ENCODE data around the gene SNRNP25. TPM values are rescaled to one million over a fixed set of nuclear protein-coding genes. Genes with fewer than 3 reads are reported as not detected.

SNRNP25 gene
- total and polyA plus RNA-seq, 9 donors: 23.8 to 31.9 (median 29.4) TPM

DNA sequence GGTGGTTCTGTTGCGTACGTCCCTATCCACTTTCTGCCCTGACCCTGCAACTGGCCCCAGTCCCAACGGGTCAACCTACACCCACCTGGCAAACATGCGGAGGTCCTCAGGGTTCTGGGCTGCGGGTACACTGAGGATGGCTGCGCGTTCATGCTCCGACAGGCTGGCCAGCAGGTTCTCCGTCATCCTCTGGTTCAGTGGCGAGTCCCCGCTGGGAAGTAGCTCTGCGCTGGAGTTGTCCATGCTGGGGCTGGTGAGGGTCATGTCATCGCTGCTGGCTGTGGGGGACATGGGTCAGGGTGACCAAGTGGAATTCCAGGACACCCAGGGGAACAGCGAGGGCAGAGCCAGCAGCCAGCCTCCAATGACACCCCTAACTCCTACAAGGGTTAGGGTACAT lies 35.0 kb downstream of the SNRNP25 start:
- no peak for DNase-seq
- Histone ChIP-seq H3K27ac (ENCODE audit: low read length) (no peak overlapping the region), H3K27me3 (ENCODE audit: control insufficient read depth, insufficient read depth, low read length) (no peaks in the 10 kb centered on the region), H3K36me3 (ENCODE audit: control insufficient read depth, insufficient read depth, low read length) (peaks cover 78% of the 10 kb centered on the region), H3K4me3 (ENCODE audit: low read length) (no peak overlapping the region), H3K9me3 (replicated peaks; ENCODE audit: control insufficient read depth, low read depth, low read length) (no peaks in the 10 kb centered on the region), H3K4me1 (ENCODE audit: control insufficient read depth, insufficient read depth, low read length) (peaks cover 26% of the 10 kb centered on the region)
- WGBS (ENCODE audit: insufficient coverage): 96% methylated on average over 14 of the region's 14 CpGs

DNA sequence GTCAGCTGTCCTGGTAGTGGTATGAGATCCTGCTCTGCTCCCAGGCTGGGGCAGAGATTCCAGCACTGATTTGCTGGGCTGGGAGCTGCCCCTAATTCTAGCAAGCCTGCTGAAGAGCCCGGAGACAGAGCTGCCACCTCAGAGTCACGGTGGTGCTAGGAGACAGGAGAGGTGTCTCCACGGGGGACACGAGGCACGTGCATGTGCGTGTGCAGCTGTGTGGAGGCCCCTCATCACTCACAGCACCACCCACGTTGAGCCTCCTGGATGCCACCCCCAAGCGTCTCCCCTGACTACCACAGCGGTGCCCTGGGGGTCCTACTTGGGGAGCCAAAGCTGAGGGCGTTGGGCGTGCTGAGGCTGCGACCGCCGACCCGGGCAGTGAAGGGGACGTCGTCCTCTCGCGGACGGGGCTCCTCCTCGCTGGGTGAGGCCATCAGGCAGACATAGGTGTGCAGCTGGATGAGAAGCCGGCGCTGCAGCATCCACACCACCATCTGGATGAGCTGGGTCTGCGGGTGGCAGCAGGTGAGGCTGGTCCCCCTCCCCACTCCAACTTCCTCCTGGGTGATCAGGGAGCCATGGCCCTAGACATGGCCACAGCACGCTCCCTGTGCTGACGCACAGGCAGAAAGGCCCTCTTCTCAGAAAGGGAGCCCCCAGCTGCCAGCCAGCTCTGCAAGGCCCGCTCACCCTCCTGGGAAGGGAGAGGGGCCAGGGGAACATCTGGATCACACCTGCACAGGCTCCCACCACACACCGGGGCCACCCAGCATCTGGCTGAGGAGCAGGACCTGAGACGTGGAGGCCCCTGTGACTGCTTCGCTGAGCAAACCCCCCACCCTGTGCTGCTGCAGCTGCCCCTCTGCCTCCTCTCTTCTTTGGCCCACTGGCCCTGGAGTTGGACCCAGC lies 36.0 kb downstream of the SNRNP25 start:
- no peaks in the 10 kb centered on the region for H3K9me3 ChIP-seq (replicated peaks; ENCODE audit: control insufficient read depth, low read depth, low read length)
- H3K27ac ChIP-seq (ENCODE audit: low read length): no peak overlapping the region
- peaks cover 16% of the 10 kb centered on the region for H3K4me1 ChIP-seq (ENCODE audit: control insufficient read depth, insufficient read depth, low read length)
- H3K36me3 ChIP-seq (ENCODE audit: control insufficient read depth, insufficient read depth, low read length): peaks cover 79% of the 10 kb centered on the region
- no peak overlapping the region for H3K4me3 ChIP-seq (ENCODE audit: low read length)
- H3K27me3 ChIP-seq (ENCODE audit: control insufficient read depth, insufficient read depth, low read length): no peaks in the 10 kb centered on the region
- no peak for DNase-seq
- 86% methylated on average over 18 of the region's 30 CpGs for WGBS (ENCODE audit: insufficient coverage)

DNA sequence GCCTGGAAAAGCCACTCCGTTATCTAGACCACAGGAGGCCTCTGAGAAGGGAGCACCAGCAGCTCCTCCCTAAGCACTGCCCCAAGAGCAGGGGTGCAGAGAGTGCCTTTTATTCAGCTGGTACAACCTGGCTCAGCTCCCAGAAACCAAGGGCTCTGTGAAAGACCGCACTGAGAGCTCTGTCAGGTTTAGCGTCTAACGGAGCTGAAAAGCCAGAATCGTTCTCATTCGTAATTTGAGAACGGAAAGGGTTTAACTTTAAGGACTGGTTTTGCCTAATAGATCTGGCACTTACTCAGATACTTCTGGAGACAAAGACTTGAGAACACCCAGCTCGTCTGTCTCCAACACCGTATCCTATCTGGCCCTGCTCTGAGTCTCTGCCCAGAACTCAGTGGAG lies 37.9 kb downstream of the SNRNP25 start:
- Histone ChIP-seq H3K9me3 (replicated peaks; ENCODE audit: control insufficient read depth, low read depth, low read length) (no peaks in the 10 kb centered on the region), H3K27ac (ENCODE audit: low read length) (no peak overlapping the region), H3K27me3 (ENCODE audit: control insufficient read depth, insufficient read depth, low read length) (no peaks in the 10 kb centered on the region), H3K36me3 (ENCODE audit: control insufficient read depth, insufficient read depth, low read length) (peaks cover 71% of the 10 kb centered on the region), H3K4me1 (ENCODE audit: control insufficient read depth, insufficient read depth, low read length) (peaks cover 4% of the 10 kb centered on the region), H3K4me3 (ENCODE audit: low read length) (no peak overlapping the region)
- DNase-seq: peak; percentile 50
- WGBS (ENCODE audit: insufficient coverage): 42% methylated on average over 4 of the region's 9 CpGs

DNA sequence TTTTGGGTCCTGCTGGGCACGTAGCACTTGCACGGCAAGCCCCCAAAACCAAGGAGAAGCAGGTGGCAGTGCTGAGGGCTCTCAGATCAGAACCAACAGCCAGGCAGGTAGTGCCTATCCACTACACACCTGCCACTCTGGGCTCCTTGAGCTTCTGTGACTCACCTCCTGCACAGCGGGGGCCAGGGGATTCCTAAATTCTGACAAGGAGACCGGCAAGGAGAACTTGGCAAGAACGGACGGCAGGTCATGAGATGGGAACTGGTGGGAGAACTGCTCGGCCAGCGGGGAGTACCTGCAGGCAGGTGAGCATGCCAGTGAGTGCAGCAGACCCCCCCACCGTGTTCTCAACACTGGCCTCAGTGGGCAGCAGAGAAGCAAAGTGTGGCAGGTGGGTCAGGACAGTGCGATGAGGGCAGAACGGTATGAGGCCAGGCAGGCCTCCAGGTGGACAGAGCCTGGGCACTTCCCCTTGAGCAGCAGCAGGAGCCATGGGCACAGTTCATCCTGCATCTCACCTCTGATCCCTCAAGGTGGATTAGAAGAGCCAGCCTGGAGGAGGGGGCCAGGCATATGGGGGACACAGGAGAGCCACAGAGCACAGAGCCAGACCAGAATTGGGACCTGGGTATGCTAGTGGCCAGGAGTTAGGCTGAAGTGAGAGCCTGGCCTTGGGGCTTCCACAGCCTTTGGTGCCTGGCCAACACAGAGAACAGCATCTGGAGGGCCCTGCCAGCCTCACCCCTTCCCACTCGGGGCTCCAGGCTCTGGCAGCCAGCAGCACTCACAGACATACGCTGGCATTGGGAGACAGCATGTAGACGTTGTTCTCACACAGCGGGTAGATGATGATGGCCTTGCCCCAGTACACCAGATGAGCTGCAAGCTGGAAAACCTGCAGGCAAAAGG lies 39.1 kb downstream of the SNRNP25 start:
- H3K27me3 ChIP-seq (ENCODE audit: control insufficient read depth, insufficient read depth, low read length): no peaks in the 10 kb centered on the region
- H3K4me3 ChIP-seq (ENCODE audit: low read length): no peak overlapping the region
- whole genome bisulfite sequencing (ENCODE audit: insufficient coverage): 82% methylated on average over 14 of the region's 15 CpGs
- no peaks in the 10 kb centered on the region for H3K9me3 ChIP-seq (replicated peaks; ENCODE audit: control insufficient read depth, low read depth, low read length)
- no peak overlapping the region for H3K27ac ChIP-seq (ENCODE audit: low read length)
- H3K4me1 ChIP-seq (ENCODE audit: control insufficient read depth, insufficient read depth, low read length): peaks cover 15% of the 10 kb centered on the region
- no peak for DNase-seq
- H3K36me3 ChIP-seq (ENCODE audit: control insufficient read depth, insufficient read depth, low read length): peaks cover 66% of the 10 kb centered on the region

DNA sequence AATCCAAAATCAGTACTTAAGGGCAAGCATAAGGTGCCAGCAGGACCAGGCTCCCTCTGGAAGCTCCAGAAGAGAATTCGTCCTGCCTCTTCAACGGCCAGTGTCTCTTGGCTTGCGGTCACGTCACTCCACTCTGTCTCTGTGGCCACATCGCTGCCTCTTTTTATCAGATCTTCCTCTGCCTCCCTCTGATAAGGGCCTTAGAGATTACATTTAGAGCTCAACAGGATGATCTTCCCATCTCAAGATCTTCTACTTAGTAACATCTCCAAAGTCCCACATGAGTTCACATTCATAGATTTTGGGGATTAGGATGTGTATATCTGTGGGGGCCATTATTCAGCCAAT lies 41.3 kb downstream of the SNRNP25 start:
- DNase-seq: no peak
- H3K4me3 ChIP-seq (ENCODE audit: low read length): no peak overlapping the region
- peaks cover 61% of the 10 kb centered on the region for H3K36me3 ChIP-seq (ENCODE audit: control insufficient read depth, insufficient read depth, low read length)
- H3K4me1 ChIP-seq (ENCODE audit: control insufficient read depth, insufficient read depth, low read length): peaks cover 15% of the 10 kb centered on the region
- H3K27ac ChIP-seq (ENCODE audit: low read length): no peak overlapping the region
- no peaks in the 10 kb centered on the region for H3K9me3 ChIP-seq (replicated peaks; ENCODE audit: control insufficient read depth, low read depth, low read length)
- WGBS (ENCODE audit: insufficient coverage): 93% methylated on average over 4 of the region's 5 CpGs
- no peaks in the 10 kb centered on the region for H3K27me3 ChIP-seq (ENCODE audit: control insufficient read depth, insufficient read depth, low read length)

DNA sequence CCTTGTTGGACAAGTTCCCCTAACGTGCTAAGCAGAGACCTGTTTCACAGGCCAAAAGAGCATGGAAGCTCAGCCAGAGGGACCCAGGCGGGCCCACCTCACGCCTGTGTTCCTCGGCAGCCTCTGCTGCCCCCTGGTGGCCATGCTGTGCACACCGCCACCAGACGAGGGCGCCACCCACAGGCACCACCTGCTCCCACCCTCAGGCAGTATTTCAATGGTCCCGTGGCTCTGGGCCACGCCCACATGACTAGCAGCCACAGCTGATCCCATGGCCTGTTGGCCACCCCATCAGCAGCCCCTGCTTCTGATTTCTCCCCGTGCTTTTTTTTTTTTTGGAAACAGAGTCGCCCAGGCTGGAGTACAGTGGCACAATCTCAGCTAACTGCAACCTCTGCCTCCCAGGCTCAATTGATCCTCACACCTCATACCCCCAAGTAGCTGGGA lies 43.3 kb downstream of the SNRNP25 start:
- peaks cover 18% of the 10 kb centered on the region for H3K4me1 ChIP-seq (ENCODE audit: control insufficient read depth, insufficient read depth, low read length)
- H3K27ac ChIP-seq (ENCODE audit: low read length): no peak overlapping the region
- H3K36me3 ChIP-seq (ENCODE audit: control insufficient read depth, insufficient read depth, low read length): peaks cover 62% of the 10 kb centered on the region
- WGBS (ENCODE audit: insufficient coverage): 6% methylated on average over 11 of the region's 11 CpGs
- H3K9me3 ChIP-seq (replicated peaks; ENCODE audit: control insufficient read depth, low read depth, low read length): no peaks in the 10 kb centered on the region
- H3K27me3 ChIP-seq (ENCODE audit: control insufficient read depth, insufficient read depth, low read length): no peaks in the 10 kb centered on the region
- peak; percentile 89 for DNase-seq
- H3K4me3 ChIP-seq (ENCODE audit: low read length): no peak overlapping the region

DNA sequence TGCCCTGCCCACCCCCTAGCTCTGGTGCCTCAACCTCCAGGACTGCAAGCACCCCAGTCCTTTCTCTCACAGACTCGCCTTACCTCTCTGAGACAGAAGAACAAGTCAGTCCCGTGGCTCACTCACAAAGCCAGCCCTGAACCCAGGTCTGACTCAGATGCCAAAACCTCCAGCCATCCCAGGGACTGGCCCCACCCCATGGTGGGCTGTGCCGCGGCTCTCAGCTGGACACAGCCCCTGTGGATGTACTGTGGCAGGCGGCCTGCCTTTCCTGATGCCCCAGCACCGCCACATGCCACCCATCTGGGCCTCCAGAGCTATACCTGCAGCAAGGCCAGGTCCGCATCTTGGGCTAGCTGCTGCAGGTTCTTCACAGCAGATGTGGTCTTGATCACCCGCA lies 44.2 kb downstream of the SNRNP25 start:
- DNase-seq: peak; percentile 10
- Histone ChIP-seq H3K27ac (ENCODE audit: low read length) (no peak overlapping the region), H3K4me3 (ENCODE audit: low read length) (no peak overlapping the region), H3K27me3 (ENCODE audit: control insufficient read depth, insufficient read depth, low read length) (no peaks in the 10 kb centered on the region), H3K9me3 (replicated peaks; ENCODE audit: control insufficient read depth, low read depth, low read length) (no peaks in the 10 kb centered on the region), H3K4me1 (ENCODE audit: control insufficient read depth, insufficient read depth, low read length) (peaks cover 25% of the 10 kb centered on the region), H3K36me3 (ENCODE audit: control insufficient read depth, insufficient read depth, low read length) (peaks cover 58% of the 10 kb centered on the region)
- 86% methylated on average over 8 of the region's 8 CpGs for WGBS (ENCODE audit: insufficient coverage)

DNA sequence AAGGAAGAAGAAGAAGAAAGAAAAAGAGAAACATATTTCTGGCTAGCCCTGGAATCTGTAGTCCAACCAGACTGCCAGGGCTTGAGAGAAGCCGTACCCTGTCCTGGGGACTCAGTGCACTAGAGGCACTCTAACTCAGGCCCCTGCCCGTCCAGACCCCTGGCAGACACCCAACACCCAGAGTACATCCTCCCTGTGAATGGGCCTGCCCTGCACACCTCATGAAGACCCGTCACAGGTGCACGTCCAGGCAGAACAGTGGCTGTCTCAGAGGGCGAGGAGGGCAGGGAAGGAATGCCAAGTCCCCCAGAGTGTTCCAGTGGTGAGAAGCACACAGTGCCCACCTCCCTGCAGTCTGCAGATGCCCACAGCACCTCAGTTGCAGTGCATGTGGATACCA lies 47.4 kb downstream of the SNRNP25 start:
- Histone ChIP-seq H3K9me3 (replicated peaks; ENCODE audit: control insufficient read depth, low read depth, low read length) (no peaks in the 10 kb centered on the region), H3K4me3 (ENCODE audit: low read length) (no peak overlapping the region), H3K4me1 (ENCODE audit: control insufficient read depth, insufficient read depth, low read length) (peaks cover 29% of the 10 kb centered on the region), H3K36me3 (ENCODE audit: control insufficient read depth, insufficient read depth, low read length) (peaks cover 60% of the 10 kb centered on the region), H3K27me3 (ENCODE audit: control insufficient read depth, insufficient read depth, low read length) (no peaks in the 10 kb centered on the region), H3K27ac (ENCODE audit: low read length) (no peak overlapping the region)
- DNase-seq: peak; percentile 16
- WGBS (ENCODE audit: insufficient coverage): 91% methylated on average over 4 of the region's 5 CpGs

DNA sequence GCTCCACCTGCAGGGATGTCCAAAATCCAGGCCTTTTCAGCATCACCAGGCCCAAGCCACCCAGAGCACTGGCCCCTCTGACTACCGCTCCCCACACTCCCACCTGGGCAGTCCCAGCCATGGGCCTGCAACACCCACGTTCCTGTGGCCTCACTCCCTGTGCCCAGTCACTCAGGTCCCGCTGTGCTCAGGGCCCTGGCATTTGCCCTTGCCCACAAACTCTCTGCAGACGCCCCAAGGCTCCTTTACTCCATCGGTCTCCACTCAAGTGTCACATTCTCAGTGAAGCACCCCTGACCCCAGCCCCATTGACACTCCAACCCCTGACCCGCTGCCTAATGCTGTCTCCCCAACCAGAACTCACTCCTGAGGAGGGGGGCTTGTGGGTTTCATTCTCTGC lies 48.0 kb downstream of the SNRNP25 start:
- H3K36me3 ChIP-seq (ENCODE audit: control insufficient read depth, insufficient read depth, low read length): peaks cover 55% of the 10 kb centered on the region
- H3K9me3 ChIP-seq (replicated peaks; ENCODE audit: control insufficient read depth, low read depth, low read length): no peaks in the 10 kb centered on the region
- H3K27ac ChIP-seq (ENCODE audit: low read length): no peak overlapping the region
- H3K27me3 ChIP-seq (ENCODE audit: control insufficient read depth, insufficient read depth, low read length): no peaks in the 10 kb centered on the region
- WGBS (ENCODE audit: insufficient coverage): 87% methylated on average over 3 of the region's 6 CpGs
- no peak overlapping the region for H3K4me3 ChIP-seq (ENCODE audit: low read length)
- H3K4me1 ChIP-seq (ENCODE audit: control insufficient read depth, insufficient read depth, low read length): peaks cover 28% of the 10 kb centered on the region
- no peak for DNase-seq
